MM.1S (cell line): Measurements from ENCODE around the gene FAM20C.
"Not testable (repeated sequence)": the region's sequence is repeated elsewhere in the genome, so short reads cannot be mapped to it uniquely, and the experiment has no call there.

Experiments used
- DNase-seq: peaks from one replicate; pipeline ENCODE4 v3.0.0-alpha.2; 2015
- H2AFZ ChIP-seq: fragments of 300-600 bp; sonication (generic); 2 replicates; pipeline ENCODE4 v1.6.0; 2016; ENCODE audit warnings: antibody characterized with exemption, low read length
- H3F3A ChIP-seq: fragments of 300-600 bp; sonication (generic); 2 replicates; pipeline ENCODE4 v1.6.1; 2016; ENCODE audit warnings: mild to moderate bottlenecking, antibody characterized with exemption, low read length, moderate library complexity, mixed read lengths; ENCODE audit not compliant: insufficient read depth
- H3K27ac ChIP-seq: fragments of 300-600 bp; sonication (generic); 2 replicates; pipeline ENCODE4 v1.5.1; 2016; ENCODE audit warnings: mild to moderate bottlenecking, low read length
- H3K27me3 ChIP-seq: fragments of 300-600 bp; sonication (generic); replicated peaks from 2 replicates; pipeline ENCODE4 v1.6.0; 2016; ENCODE audit warnings: low read length; ENCODE audit not compliant: insufficient read depth
- H3K36me3 ChIP-seq: fragments of 300-600 bp; sonication (generic); replicated peaks from 2 replicates; pipeline ENCODE4 v1.6.1; 2016; ENCODE audit warnings: mild to moderate bottlenecking, low read length, mixed read lengths; ENCODE audit not compliant: insufficient read depth
- H3K4me1 ChIP-seq: fragments of 300-600 bp; sonication (generic); 2 replicates; pipeline ENCODE4 v1.6.1; 2016; ENCODE audit warnings: low read length, mixed read lengths
- H3K4me2 ChIP-seq: fragments of 300-600 bp; sonication (generic); 2 replicates; pipeline ENCODE4 v1.6.0; 2016; ENCODE audit warnings: low read depth, low read length
- H3K4me3 ChIP-seq: fragments of 300-600 bp; sonication (generic); 2 replicates; pipeline ENCODE4 v1.5.1; 2016; ENCODE audit warnings: low read length, mixed read lengths
- H3K79me2 ChIP-seq: fragments of 300-600 bp; sonication (generic); 2 replicates; pipeline ENCODE4 v1.6.1; 2016; ENCODE audit warnings: mixed run types, low read length, mixed read lengths
- H3K9ac ChIP-seq: fragments of 300-600 bp; sonication (generic); 2 replicates; pipeline ENCODE4 v1.6.1; 2016; ENCODE audit warnings: low read length, mixed read lengths
- H3K9me2 ChIP-seq: fragments of 300-600 bp; sonication (generic); replicated peaks from 2 replicates; pipeline ENCODE4 v1.6.1; 2016; ENCODE audit warnings: mild to moderate bottlenecking, low read length, mixed read lengths; ENCODE audit not compliant: insufficient read depth
- H3K9me3 ChIP-seq: fragments of 300-600 bp; sonication (generic); replicated peaks from 2 replicates; pipeline ENCODE4 v1.6.1; 2016; ENCODE audit warnings: mild to moderate bottlenecking, low read length, mixed read lengths; ENCODE audit not compliant: insufficient read depth
- H4K20me1 ChIP-seq: fragments of 300-600 bp; sonication (generic); 2 replicates; pipeline ENCODE4 v1.6.1; 2016; ENCODE audit warnings: mild to moderate bottlenecking, low read length, moderate library complexity, mixed read lengths; ENCODE audit not compliant: insufficient read depth
- EZH2 ChIP-seq: fragments of 300-600 bp; sonication (generic); optimal IDR thresholded peaks from 2 replicates; pipeline ENCODE3; 2017; ENCODE audit warnings: low read depth, mild to moderate bottlenecking, antibody characterized with exemption, low read length, mixed read lengths
- EZH2phosphoT487 ChIP-seq: fragments of 300-600 bp; sonication (generic); IDR thresholded peaks from 2 replicates; pipeline ENCODE4 v1.6.1; 2018; ENCODE audit warnings: antibody characterized with exemption, low read length
- TF ChIP-seq, protein P1 (sequence below): fragments of 300-600 bp; sonication (generic); IDR thresholded peaks from 2 replicates; pipeline ENCODE4 v1.5.1; 2016; ENCODE audit warnings: antibody characterized with exemption, low read length, mixed read lengths

The FAM20C gene

DNA sequence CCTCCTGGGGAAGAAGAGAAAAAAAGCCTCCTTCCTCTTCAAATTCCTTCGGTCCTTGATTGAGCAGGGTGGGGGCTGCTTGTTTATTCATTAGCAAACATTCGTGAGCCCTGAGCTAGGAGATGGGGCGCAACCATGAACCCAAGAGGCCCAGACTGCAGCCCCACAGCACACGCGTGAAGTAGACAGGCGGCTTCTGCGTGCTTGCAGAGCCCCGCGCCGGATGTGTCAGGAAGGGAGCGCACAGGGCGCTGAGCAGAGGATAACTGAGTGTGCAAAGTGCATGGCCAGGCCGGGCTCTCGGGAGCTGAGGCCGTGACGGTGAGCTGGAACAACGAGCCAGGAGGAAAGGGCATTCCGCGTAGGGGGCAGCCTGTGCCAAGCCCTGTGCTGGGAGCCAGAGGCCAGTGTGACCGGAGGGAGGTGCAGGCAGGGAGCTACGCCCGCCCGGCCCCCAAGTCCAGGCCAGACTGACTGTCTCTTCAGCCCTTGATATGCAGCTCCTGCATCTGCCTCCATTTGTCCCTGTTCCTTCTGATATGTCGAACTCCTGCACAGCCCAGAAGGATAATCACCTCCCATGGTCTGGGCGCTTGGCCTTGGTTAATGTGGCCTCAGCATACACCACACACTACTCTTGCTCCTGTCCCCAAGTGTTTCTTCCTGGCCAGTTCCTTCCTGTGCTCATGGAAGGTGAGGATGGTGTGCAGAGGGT, 102.2 kb downstream of the FAM20C start:
- TF ChIP-seq EZH2 = no peak
- TF ChIP-seq EZH2phosphoT487 = no peak
- TF ChIP-seq, protein P1, sequence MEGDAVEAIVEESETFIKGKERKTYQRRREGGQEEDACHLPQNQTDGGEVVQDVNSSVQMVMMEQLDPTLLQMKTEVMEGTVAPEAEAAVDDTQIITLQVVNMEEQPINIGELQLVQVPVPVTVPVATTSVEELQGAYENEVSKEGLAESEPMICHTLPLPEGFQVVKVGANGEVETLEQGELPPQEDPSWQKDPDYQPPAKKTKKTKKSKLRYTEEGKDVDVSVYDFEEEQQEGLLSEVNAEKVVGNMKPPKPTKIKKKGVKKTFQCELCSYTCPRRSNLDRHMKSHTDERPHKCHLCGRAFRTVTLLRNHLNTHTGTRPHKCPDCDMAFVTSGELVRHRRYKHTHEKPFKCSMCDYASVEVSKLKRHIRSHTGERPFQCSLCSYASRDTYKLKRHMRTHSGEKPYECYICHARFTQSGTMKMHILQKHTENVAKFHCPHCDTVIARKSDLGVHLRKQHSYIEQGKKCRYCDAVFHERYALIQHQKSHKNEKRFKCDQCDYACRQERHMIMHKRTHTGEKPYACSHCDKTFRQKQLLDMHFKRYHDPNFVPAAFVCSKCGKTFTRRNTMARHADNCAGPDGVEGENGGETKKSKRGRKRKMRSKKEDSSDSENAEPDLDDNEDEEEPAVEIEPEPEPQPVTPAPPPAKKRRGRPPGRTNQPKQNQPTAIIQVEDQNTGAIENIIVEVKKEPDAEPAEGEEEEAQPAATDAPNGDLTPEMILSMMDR = no peak
- H3K27me3 ChIP-seq = no peaks in the 10 kb centered on the region

DNA sequence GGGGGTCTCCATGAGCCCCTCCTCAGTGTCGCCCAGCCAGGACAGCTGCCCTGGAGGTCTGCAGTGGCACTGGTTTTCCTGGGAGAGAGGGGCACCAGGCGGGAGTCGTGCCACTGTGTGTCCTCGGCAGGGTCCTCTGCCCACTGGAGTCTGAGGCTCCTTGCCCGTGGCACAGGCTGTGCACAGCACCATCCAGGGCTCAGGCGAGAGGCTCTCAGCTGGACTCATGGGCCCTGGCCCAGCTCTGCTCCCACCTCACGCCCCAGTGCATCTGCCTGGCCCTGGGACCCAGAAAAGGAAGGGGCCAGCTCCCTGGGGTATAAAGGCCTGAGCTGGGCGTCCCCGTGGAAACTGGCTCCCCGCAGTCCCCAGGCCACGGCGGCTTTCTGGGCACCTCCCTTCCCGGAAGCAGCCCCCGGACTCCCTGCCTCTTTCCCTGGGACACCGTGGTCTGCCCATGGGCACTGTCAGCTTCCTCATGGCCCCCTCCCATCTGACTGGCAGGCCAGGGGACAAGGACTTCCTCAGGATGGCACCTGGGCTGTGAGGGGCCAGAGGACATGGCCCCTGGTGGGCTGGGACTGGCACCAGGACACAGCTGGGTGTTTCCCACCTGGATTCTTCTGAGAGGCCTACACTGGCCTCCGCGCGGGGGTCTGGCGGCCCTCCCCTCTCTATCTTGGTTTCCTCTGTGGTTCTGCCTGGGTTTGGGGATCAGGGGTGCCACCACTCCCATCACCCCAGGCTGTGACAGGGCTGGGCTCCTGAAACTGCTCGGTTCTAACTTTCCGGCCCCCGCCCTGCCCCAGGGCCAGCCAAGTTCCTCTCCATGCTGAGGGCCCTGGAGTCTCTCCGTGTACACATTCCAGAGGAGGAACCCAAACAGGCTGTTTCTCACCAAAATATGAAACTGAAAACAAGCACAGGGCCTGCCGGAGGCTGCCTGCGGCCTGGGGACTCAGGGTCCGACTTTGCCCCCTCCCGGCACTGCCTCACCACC, 103.1 kb downstream of the FAM20C start:
- Histone ChIP-seq H3K4me2 (no peak overlapping the region), H4K20me1 (no peaks in the 10 kb centered on the region), H3F3A (no peaks in the 10 kb centered on the region), H2AFZ (no peak overlapping the region), H3K9me2 (no peaks in the 10 kb centered on the region), H3K79me2 (no peaks in the 10 kb centered on the region), H3K27ac (no peak overlapping the region), H3K4me1 (no peaks in the 10 kb centered on the region), H3K9ac (no peak overlapping the region), H3K4me3 (no peak overlapping the region), H3K36me3 (no peaks in the 10 kb centered on the region), H3K9me3 (no peaks in the 10 kb centered on the region), H3K27me3 (no peaks in the 10 kb centered on the region)
- TF ChIP-seq EZH2 (no peak), EZH2phosphoT487 (no peak)
- TF ChIP-seq, protein P1 = no peak
- DNase-seq = no peak

More for the DNA sequence above, 102.2 kb downstream of the FAM20C start:
- H3K9me3 ChIP-seq = no peaks in the 10 kb centered on the region
- no peak overlapping the region for H3K27ac ChIP-seq
- H2AFZ ChIP-seq = no peak overlapping the region
- no peak for DNase-seq
- no peaks in the 10 kb centered on the region for H3F3A ChIP-seq
- H3K9me2 ChIP-seq = no peaks in the 10 kb centered on the region
- no peak overlapping the region for H3K4me3 ChIP-seq
- no peaks in the 10 kb centered on the region for H4K20me1 ChIP-seq
- H3K79me2 ChIP-seq = no peaks in the 10 kb centered on the region
- H3K4me2 ChIP-seq = no peak overlapping the region
- H3K9ac ChIP-seq = no peak overlapping the region
- no peaks in the 10 kb centered on the region for H3K4me1 ChIP-seq
- no peaks in the 10 kb centered on the region for H3K36me3 ChIP-seq

- Histone ChIP-seq H3K9ac (no peak overlapping the region), H4K20me1 (no peaks in the 10 kb centered on the region), H3K27ac (no peak overlapping the region), H2AFZ (no peak overlapping the region), H3F3A (no peaks in the 10 kb centered on the region), H3K4me3 (no peak overlapping the region), H3K4me2 (no peak overlapping the region), H3K4me1 (no peaks in the 10 kb centered on the region), H3K36me3 (no peaks in the 10 kb centered on the region), H3K27me3 (no peaks in the 10 kb centered on the region), H3K9me3 (no peaks in the 10 kb centered on the region), H3K9me2 (no peaks in the 10 kb centered on the region), H3K79me2 (no peaks in the 10 kb centered on the region)
- no peak for DNase-seq
- no peak for TF ChIP-seq EZH2
- TF ChIP-seq, protein P1 = no peak
- TF ChIP-seq EZH2phosphoT487 = no peak
Measured at GRCh38 chr7:296373-296945, 104.1 kb downstream of the FAM20C start.

DNA sequence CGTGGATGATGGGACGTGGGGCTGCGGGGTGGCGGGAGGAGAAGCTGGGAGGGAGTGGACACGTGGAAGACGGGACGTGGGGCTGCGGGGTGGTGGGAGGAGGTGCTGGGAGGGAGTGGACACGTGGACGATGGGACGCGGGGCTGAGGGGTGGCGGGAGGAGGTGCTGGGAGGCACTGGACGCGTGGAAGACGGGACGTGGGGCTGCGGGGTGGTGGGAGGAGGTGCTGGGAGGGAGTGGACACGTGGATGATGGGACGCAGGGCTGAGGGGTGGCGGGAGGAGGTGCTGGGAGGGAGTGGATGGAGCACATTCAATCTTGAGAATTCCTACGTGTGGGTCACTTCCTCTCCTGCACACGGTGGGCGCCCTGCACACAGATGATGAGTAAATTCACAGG, 104.8 kb downstream of the FAM20C start:
- not testable (repeated sequence) for H3K9ac ChIP-seq, H3K9me3 ChIP-seq, H3K79me2 ChIP-seq, H3K4me3 ChIP-seq, H3K36me3 ChIP-seq, H3K4me2 ChIP-seq, H3K4me1 ChIP-seq, H3K27ac ChIP-seq, H2AFZ ChIP-seq, H3K27me3 ChIP-seq, H3F3A ChIP-seq, H3K9me2 ChIP-seq, DNase-seq, H4K20me1 ChIP-seq
